GM19463 (cell line): ENCODE results near the gene ZNF862.

Experiments used
- ATAC-seq: cut with Tn5 transposase; IDR thresholded peaks from one replicate; pipeline ENCODE4 v1.9.1; 2021; ENCODE audit warnings: mild to moderate bottlenecking, moderate library complexity; ENCODE audit not compliant: unreplicated experiment

The ZNF862 gene

DNA sequence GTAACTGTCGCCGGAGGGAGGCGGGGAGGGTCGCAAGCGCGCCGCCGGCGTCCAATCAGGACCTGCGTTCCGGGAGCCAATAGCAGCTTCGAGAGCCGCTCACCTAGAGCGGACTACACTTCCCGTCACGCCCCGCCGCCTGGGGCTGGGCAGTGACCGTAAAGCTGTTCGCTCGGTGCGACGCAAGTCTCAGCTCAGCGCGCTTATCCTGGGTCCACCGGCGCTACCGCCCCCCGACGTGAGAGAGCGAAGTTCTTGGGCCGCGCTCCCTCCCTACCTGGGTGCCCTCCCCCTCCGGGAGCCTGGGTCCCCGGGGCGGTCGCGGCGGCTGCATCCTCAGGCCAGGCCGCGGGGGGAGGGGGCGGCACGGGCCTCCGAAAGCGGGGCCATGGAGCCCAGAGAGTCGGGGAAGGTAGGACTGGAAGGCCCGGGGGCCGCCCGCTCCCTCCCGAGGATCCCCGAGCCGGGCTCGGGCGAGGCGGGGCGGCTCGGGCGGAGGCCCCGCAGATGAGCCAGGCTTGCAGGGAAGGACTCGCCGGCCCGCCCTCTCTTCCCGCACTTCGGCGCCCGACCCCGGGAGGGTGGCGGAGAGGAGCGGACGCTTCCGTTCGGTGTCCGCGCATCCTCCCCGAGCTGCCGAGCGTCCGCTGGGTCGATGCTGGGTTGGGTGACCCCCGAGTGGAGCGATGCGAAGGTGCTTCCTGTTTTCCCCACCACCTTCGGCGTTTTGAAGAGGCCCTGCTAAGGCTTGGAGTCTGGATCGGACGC, at the start of gene ZNF862:
TSS of gene ZNF862 (plus strand) at position 152 of the 768 bp plus-strand sequence. CDS start at position 389, 237 bp downstream.
- peak; percentile 97 for ATAC-seq

DNA sequence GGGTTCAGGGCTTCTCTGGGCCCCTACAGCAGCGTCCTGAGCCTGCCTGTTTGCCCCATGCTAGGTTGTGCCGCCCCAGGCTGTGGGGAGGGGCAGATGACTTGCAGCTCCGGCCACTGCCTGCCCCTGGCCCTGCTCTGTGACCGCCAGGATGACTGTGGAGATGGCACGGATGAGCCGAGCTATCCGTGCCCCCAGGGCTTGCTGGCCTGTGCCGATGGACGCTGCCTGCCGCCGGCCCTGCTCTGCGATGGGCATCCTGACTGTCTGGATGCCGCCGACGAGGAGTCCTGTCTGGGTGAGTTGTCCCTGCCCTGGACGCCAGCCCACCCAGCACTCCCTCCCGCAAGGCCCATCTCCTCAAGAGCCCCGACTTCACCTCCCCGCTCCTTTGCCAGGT, 49.1 kb upstream of the ZNF862 start:
- ATAC-seq = no peak

DNA sequence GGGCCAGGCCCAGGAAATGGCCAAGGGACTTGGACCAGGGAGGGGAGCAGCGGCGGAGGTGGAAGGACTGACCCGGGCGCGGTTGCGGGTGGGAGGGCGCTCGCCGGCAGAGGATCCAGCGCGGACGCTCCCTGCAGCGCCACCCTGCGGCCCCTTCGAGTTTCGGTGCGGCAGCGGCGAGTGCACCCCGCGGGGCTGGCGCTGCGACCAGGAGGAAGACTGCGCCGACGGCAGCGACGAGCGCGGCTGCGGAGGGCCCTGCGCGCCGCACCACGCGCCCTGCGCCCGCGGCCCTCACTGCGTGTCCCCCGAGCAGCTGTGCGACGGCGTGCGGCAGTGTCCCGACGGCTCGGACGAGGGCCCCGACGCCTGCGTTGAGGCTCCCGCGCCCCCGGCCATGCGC, 48.0 kb upstream of the ZNF862 start:
- ATAC-seq = no peak

DNA sequence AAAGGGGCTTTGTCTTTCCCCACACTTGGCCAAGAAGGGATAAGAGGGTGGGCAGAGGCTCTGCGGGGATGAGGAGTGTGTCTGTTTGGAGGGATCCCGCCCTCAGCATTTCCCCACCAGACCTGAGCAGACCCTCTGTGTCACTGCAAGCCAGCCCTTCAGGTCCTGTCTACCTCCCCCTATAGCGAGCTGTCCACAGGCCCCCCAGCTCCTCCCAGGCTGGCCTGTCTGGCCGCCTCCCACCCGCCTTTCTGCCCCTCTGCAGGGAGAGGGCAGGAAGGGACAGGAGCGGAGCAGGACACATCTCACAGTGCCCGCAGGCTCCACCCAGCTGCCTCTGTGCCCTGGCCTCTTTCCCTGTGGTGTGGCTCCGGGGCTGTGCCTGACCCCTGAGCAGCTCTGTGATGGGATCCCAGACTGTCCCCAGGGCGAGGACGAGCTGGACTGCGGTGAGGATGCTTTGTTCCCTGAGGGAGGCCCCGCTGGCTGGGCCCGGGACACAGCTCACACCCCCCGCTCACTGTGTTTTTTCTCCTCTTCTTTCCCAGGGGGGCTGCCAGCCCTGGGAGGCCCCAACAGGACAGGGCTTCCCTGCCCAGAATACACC, 47.3 kb upstream of the ZNF862 start:
- ATAC-seq = no peak

DNA sequence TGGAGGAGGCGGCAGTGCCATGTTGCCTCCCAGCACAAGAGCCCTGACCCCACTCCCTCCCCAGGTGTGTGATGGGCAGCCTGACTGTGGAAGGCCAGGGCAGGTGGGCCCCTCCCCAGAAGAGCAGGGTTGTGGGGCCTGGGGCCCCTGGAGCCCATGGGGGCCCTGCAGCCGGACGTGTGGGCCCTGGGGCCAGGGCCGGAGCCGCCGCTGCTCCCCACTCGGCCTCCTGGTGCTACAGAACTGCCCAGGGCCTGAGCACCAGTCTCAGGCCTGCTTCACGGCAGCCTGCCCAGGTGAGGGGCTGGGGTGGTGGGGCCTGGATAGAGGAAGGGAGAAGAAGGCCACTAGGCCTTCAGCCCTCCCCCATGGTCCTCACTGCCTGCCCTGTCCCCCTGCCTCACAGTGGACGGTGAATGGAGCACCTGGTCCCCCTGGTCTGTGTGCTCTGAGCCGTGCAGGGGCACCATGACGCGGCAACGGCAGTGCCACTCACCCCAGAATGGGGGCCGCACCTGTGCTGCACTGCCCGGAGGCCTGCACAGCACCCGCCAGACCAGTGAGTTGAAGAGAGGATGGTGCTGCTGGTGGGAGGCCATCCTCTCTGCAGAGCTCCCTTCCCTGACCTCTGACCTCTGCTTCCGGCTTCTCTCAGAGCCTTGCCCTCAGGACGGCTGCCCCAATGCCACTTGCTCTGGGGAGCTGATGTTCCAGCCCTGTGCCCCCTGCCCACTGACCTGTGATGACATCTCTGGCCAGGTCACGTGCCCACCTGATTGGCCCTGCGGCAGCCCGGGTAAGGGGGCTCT, 46.6 kb upstream of the ZNF862 start:
- ATAC-seq = no peak

DNA sequence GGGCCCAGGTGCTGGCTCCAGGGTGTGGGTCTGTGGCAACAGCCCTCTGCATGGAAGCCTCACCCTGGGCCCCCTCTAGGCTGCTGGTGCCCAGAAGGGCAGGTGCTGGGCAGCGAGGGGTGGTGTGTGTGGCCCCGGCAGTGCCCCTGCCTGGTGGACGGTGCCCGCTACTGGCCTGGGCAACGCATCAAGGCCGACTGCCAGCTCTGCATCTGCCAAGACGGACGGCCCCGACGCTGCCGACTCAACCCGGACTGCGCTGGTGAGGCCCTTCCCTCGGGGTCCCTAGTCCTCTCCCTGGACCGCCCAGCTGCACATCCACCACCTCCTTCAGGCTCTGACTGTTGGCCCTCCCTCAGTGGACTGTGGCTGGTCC, 46.0 kb upstream of the ZNF862 start:
- ATAC-seq = no peak

DNA sequence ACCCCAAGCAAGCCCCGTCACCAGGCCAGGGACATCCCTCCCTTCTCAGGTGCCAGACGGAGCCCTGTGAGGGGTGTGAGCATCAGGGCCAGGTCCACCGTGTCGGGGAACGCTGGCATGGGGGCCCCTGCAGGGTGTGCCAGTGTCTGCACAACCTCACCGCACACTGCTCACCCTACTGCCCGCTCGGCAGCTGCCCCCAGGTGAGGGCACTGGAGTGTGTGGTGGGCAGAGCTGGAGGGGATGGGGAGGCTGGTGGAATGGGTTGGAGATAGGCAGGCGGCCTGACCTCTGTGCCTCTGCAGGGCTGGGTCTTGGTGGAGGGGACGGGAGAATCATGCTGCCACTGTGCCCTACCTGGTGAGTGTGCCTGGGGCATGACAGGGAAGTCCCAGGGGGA, 44.9 kb upstream of the ZNF862 start:
- ATAC-seq = no peak

DNA sequence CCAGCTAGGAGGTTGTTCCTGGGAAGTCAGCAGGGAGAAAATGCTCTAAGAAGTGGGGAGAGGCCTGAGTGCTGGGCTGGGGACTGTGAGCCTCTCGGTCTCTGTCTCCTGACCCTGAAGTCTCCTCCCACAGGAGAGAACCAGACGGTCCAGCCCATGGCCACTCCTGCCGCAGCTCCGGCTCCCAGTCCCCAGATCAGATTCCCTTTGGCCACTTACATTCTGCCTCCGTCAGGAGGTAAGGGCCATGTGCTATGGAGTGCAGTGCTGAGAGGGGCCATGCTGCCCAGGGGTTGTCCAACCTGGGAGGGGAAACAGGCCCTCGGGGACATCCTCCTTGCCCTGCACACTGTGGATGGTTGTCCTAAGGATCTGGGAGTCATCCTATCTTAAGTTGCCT, 43.5 kb upstream of the ZNF862 start:
- ATAC-seq = no peak

DNA sequence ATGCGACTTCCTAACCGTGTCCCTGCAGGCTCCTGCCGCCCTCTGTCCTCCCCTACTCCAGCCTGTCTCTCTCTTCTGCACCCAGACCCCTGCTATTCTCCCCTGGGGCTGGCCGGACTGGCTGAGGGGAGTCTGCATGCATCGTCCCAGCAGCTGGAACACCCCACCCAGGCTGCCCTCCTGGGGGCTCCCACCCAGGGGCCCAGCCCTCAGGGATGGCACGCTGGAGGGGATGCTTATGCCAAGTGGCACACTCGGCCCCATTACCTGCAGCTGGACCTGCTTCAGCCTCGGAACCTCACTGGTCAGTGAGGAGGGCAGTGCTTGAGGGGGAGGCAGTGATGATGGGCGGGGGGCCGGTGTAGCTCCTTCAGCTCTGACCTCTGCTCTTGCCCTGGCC, 43.0 kb upstream of the ZNF862 start:
- ATAC-seq = no peak

DNA sequence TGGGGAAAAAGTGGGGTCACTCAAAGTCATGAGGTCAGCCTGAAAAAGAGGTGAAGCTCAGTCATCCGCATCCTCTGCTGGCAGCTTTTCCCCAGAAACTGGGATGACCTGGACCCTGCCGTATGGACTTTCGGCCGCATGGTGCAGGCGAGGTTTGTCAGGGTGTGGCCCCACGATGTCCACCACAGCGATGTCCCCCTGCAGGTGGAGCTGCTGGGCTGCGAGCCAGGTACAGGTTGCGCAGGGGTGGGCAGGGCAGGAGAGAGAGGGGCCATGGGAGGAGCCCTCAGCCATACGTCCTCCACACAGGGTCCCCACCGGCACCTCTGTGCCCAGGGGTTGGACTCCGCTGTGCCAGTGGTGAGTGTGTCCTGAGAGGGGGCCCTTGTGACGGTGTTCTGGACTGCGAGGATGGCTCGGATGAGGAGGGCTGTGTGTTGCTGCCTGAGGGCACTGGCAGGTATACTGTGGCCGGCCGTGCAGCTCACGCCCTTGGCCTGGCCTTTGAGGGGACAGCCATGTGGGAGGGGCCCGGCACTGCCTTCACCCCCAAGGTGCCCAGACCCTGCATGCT, 41.8 kb upstream of the ZNF862 start:
- no peak for ATAC-seq

DNA sequence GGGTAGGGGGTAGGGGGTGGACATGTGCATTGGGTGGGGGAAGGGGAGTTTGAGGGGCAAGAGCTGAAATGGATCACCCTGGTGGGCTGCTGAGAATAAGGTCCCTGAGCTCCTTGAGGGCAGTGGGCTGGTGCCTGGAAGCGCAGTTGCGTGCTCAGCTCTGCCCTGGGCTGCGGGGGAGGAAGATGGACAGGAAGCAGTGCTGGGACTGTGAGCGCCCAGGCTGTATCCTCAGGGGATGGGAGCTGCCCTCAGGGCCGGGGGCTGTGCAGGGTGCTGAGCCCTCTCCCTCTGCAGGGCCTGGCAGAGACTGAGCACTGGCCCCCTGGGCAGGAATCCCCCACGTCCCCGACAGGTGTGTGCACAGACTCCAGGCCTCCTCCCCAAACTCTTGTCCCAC, 40.4 kb upstream of the ZNF862 start:
- no peak for ATAC-seq

DNA sequence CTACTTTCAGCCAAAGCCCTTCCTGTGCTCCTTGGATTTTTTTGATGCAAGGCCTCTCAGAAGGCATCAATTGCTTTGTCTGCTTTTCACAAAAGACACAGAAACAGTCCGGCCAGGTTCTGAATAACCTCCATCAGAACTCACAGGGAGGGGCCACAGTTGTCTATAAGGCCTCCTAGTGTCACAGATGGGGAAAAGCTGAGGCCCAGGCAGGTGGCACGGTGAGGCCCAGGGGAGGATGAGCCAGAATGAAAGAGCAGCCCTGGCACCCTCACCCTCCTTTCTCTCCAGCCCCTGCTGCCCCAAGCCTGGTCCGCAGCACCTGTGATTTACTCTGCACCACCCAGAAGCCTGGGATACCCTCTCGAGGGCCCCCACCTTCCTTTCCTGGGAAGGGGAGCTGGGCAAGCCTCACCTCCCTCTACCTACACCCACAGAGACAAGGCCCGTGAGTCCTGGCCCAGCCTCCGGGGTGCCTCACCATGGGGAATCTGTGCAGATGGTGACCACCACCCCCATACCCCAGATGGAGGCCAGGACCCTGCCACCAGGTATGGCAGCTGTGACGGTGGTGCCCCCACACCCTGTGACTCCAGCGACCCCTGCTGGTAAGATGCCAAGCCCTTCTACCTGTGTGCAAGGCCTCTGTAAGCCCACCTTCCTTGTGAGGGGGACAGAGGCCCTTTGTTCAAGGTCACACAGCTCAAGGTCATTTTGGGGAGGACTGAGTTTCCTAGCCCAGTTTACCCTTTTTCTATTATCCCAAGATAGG, 38.6 kb upstream of the ZNF862 start:
- ATAC-seq = no peak

DNA sequence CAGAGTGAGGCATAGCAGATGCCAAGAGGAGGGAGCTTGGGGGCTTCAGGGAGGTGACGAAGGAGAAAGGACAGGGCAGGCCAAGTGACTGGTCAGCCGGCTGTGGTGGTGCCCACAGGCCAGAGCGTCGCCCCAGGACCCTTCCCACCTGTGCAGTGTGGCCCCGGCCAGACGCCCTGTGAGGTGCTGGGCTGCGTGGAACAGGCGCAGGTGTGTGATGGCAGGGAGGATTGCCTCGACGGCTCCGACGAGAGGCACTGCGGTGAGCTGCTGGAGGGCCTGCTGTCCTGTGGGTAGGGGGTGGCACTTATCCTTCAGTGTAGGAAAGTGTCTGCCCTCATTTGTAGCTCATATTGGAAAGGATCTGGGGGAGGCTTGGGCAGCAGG, 38.0 kb upstream of the ZNF862 start:
- no peak for ATAC-seq

DNA sequence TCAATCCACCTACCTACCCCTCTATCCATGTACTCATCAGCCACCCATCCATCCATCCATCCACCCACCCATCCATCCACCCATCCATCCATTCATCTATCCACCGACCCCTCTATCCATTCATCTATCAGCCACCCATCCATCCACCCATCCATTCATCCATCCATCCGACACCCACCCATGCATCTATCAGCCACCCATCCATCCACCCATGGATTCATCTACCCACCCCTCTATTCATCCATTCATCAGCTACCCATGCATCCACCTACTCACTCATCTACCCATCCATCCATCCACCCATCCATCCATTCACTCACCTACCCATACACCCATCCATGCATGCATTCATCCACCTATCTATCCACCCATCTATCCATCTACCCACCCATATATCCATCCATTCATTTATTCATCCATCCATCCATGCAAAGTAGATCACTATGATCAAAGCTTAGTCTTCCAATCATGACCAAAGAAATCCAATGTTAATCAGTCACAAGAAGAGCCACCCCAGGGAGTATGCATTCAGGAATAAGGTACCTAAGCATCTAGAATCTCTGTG, 37.1 kb upstream of the ZNF862 start:
- no peak for ATAC-seq

DNA sequence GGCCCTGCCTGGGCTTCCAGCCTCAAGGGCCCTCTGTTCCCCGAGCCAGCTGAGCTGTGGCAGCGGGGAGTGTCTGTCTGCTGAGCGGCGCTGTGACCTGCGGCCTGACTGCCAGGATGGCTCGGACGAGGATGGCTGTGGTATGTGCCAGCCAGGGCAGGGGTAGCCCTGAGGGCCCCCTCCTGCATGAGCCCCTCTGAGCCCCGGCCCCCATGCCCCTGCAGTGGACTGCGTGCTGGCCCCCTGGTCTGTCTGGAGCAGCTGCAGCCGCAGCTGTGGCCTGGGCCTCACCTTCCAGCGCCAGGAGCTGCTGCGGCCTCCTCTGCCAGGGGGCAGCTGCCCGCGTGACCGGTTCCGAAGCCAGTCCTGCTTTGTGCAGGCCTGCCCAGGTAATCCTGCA, 36.4 kb upstream of the ZNF862 start:
- no peak for ATAC-seq

DNA sequence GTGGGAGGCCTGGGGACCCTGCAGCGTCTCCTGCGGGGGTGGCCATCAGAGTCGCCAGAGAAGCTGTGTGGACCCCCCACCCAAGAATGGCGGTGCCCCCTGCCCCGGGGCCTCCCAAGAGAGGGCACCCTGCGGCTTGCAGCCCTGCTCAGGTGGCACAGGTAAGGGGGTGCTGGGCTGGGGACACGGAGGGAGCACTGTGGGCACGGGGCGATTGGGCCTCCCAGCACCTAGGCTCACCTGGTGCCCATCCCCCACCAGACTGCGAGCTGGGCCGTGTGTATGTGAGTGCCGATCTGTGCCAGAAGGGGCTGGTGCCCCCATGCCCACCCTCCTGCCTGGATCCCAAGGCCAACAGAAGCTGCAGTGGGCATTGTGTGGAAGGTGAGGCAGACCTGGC, 35.2 kb upstream of the ZNF862 start:
- ATAC-seq = no peak

DNA sequence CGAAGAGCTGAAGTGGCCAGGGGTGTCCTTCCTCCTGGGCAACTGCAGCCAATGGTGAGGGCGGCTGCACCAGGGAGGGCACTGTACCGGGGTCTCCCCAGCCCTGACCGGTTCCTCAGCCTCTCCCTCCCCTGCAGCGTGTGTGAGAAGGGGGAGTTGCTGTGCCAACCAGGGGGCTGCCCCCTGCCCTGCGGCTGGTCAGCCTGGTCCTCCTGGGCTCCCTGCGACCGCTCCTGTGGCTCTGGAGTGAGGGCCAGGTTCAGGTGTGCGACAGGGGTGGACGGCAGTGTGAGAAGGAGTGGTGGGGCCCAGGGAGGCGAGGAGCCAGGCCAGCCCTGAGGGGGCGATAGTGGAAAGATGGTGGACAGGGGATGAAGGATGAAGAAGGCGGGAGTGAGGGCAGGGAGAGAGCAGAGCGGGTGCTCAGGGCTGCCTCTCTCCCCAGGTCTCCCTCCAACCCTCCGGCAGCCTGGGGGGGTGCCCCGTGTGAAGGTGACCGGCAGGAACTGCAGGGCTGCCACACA, 34.6 kb upstream of the ZNF862 start:
- ATAC-seq = no peak

DNA sequence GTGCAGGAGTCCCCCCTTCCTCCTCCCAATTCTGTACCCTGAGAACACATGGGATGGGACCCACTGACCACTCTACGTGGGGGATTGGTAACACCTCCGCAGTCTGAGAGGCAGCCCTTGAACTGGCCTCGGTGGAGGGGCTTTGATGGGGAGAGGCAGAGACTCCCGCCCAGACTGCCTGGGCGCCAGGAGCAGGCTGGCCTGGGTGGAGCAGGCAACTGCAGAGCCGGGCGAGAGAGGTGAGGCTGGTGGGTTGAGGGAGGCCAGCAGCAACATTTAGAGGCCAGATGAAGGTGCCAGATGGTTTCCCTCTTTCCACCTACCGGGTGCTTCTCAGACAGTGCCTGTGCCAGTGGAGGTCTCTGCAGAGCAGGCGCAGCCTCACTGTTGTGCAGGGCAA, 34.1 kb upstream of the ZNF862 start:
- ATAC-seq = no peak

DNA sequence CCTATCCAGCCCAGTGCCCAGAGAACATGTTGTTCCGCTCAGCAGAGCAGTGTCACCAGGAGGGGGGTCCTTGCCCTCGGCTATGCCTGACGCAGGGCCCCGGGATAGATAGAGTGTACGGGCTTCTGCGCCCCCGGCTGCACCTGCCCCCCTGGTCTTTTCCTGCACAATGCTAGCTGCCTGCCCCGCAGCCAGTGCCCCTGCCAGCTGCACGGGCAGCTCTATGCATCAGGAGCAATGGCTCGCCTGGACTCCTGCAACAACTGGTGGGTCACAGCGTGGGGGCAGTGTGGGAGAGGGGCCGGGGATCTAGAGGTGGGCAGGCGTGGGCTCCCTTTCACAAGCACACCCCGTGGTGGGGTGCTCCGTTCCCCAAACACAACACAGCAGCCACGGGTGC, 31.4 kb upstream of the ZNF862 start:
- ATAC-seq = no peak

DNA sequence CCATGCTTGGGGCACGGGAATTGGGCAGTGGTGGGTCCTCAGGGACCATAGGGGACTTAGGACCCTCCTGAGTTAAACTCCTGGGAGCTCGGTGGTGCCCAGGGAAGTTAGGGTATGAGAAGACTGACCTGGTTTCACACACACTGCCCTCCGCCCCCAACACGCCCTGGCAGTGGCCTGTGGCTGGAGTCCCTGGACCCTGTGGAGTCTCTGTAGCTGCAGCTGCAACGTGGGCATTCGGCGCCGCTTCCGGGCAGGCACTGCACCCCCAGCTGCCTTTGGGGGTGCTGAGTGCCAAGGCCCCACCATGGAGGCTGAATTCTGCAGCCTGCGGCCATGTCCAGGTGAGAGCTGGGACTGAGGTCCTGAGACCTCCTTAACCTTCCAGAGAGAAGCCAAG, 29.9 kb upstream of the ZNF862 start:
- no peak for ATAC-seq
